Upper lobe of right lung (tissue), 1 donor: ENCODE results near the gene DNAH5. TPM values are rescaled to one million over a fixed set of nuclear protein-coding genes. Genes with fewer than 3 reads are reported as not detected.

Source experiments
- ATAC-seq: fragments of 200-7000 bp; cut with Tn5 transposase; one replicate; pipeline ENCODE4 v1.9.1; 2020; ENCODE audit warnings: mild to moderate bottlenecking, moderate library complexity
- DNase-seq: peaks from one replicate; pipeline ENCODE4 v3.0.0-alpha.2; 2020
- H3K27ac ChIP-seq: fragments of 200-600 bp; one replicate; pipeline ENCODE4 v1.8.0; 2022
- H3K27me3 ChIP-seq: fragments of 200-600 bp; one replicate; pipeline ENCODE4 v1.8.0; 2022; ENCODE audit warnings: mild to moderate bottlenecking
- H3K36me3 ChIP-seq: fragments of 200-600 bp; one replicate; pipeline ENCODE4 v1.8.0; 2022
- H3K4me1 ChIP-seq: fragments of 200-600 bp; one replicate; pipeline ENCODE4 v1.8.0; 2022
- H3K4me3 ChIP-seq: fragments of 200-600 bp; one replicate; pipeline ENCODE4 v1.8.0; 2022; ENCODE audit warnings: mild to moderate bottlenecking
- H3K9me3 ChIP-seq: fragments of 200-600 bp; one replicate; pipeline ENCODE4 v1.8.0; 2022
- CTCF ChIP-seq: fragments of 200-600 bp; IDR thresholded peaks from one replicate; pipeline ENCODE4 v1.8.0; 2022; ENCODE audit warnings: antibody characterized with exemption
- intact Hi-C: fragments of 100-400 bp; cut with DNase I; formaldehyde crosslinking; loops from one replicate; pipeline ENCODE4 v1.11.0; 2022
- total RNA-seq: library from RNA; stranded (reverse); fragmentation: NEBNext Ultra II Directional; extraction: Animal tissue kit (Norgen Biotek cat#: 25700); gene quantifications from one replicate; pipeline ENCODE4 v1.2.1, GENCODE V29; 2021
- donor health status: DM: no; HTN: yes; CAD: no; lungs with severe emphysema.

The DNAH5 gene
- total RNA-seq, 1 donor from 2014 or later, result 4.6 TPM

GRCh38 chr5:13831351-13831750 is 113.1 kb downstream of the DNAH5 start:
- H3K27ac ChIP-seq, result no peak overlapping the region
- H3K4me1 ChIP-seq, result no peaks in the 10 kb centered on the region
- intact Hi-C loops, result no loop called here
- H3K9me3 ChIP-seq, result no peaks in the 10 kb centered on the region
- DNase-seq (no peak), ATAC-seq (no peak)
- no peak for TF ChIP-seq CTCF
- no peak overlapping the region for H3K4me3 ChIP-seq
- no peaks in the 10 kb centered on the region for H3K36me3 ChIP-seq
- H3K27me3 ChIP-seq, result no peaks in the 10 kb centered on the region

GRCh38 chr5:13830536-13830935 is 114.0 kb downstream of the DNAH5 start:
- DNase-seq, result no peak
- H3K9me3 ChIP-seq, result no peaks in the 10 kb centered on the region
- no peaks in the 10 kb centered on the region for H3K36me3 ChIP-seq
- H3K4me1 ChIP-seq, result no peaks in the 10 kb centered on the region
- no peak for ATAC-seq
- no peaks in the 10 kb centered on the region for H3K27me3 ChIP-seq
- TF ChIP-seq CTCF, result no peak
- H3K27ac ChIP-seq, result no peak overlapping the region
- H3K4me3 ChIP-seq, result no peak overlapping the region
- intact Hi-C loops, result no loop called here

- H3K36me3 ChIP-seq, result no peaks in the 10 kb centered on the region
- H3K4me1 ChIP-seq, result no peaks in the 10 kb centered on the region
- intact Hi-C loops, result no loop called here
- no peak for TF ChIP-seq CTCF
- no peak overlapping the region for H3K4me3 ChIP-seq
- H3K27ac ChIP-seq, result no peak overlapping the region
- no peaks in the 10 kb centered on the region for H3K27me3 ChIP-seq
- ATAC-seq, result no peak
- DNase-seq, result no peak
- no peaks in the 10 kb centered on the region for H3K9me3 ChIP-seq
Measured at GRCh38 chr5:13821366-13821765, 123.1 kb downstream of the DNAH5 start.

GRCh38 chr5:13816126-13816525 is 128.4 kb downstream of the DNAH5 start:
- no peaks in the 10 kb centered on the region for H3K4me1 ChIP-seq
- no peak overlapping the region for H3K27ac ChIP-seq
- intact Hi-C loops, result no loop called here
- H3K27me3 ChIP-seq, result no peaks in the 10 kb centered on the region
- no peak for DNase-seq
- H3K9me3 ChIP-seq, result no peaks in the 10 kb centered on the region
- TF ChIP-seq CTCF, result no peak
- ATAC-seq, result no peak
- H3K36me3 ChIP-seq, result no peaks in the 10 kb centered on the region
- no peak overlapping the region for H3K4me3 ChIP-seq

- intact Hi-C loops, result no loop called here
- H3K4me3 ChIP-seq, result no peak overlapping the region
- no peaks in the 10 kb centered on the region for H3K27me3 ChIP-seq
- no peaks in the 10 kb centered on the region for H3K4me1 ChIP-seq
- H3K27ac ChIP-seq, result no peak overlapping the region
- DNase-seq, result no peak
- no peaks in the 10 kb centered on the region for H3K36me3 ChIP-seq
- H3K9me3 ChIP-seq, result no peaks in the 10 kb centered on the region
- ATAC-seq, result no peak
- TF ChIP-seq CTCF, result no peak
Measured at GRCh38 chr5:13814301-13814700, 130.2 kb downstream of the DNAH5 start.

GRCh38 chr5:13809921-13810320 is 134.6 kb downstream of the DNAH5 start:
- no peak overlapping the region for H3K4me3 ChIP-seq
- H3K4me1 ChIP-seq, result no peaks in the 10 kb centered on the region
- no peak for TF ChIP-seq CTCF
- no peaks in the 10 kb centered on the region for H3K27me3 ChIP-seq
- no peaks in the 10 kb centered on the region for H3K36me3 ChIP-seq
- ATAC-seq (no peak), DNase-seq (no peak)
- intact Hi-C loops, result no loop called here
- no peaks in the 10 kb centered on the region for H3K9me3 ChIP-seq
- no peak overlapping the region for H3K27ac ChIP-seq
